Measurements from ENCODE around the gene CERS6.

DNA sequence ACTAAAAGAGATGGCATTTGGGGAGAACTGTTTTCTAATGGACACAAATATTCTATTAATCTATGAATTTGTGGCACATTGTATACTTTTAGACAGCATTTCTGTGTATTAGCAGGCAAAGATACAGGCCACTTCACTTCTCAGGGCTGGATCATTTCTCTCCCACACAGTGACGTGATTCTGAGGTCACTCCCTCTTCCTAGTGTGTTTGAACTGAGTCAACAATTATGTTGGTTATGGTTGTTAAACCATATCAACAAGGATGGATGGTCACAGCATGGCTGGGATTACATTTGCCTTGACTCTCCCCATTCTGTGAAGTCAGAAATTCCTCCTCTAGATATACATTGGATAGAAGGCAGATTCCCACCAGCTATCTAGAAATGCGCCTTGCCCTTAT lies 358.0 kb downstream of the CERS6 start:
- TF ChIP-seq EZH2 (IDR thresholded peaks at IDR 0.05): no peak
- TF ChIP-seq POLR2AphosphoS5 (IDR thresholded peaks at IDR 0.05; ENCODE audit: borderline replicate concordance, low read depth, low read length): no peak

Data from SK-N-MC (cell line).